HG03175 (cell line): ENCODE measurements around the gene PBLD.
"Not testable (repeated sequence)": the region's sequence is repeated elsewhere in the genome, so short reads cannot be mapped to it uniquely, and the experiment has no call there.

Experiments used
- ATAC-seq: cut with Tn5 transposase; IDR thresholded peaks from one replicate; pipeline ENCODE4 v1.9.1; 2021; ENCODE audit warnings: mild to moderate bottlenecking, moderate library complexity; ENCODE audit not compliant: unreplicated experiment

Gene PBLD

GRCh38 chr10:68284062-68285001, 48.4 kb downstream of the PBLD start:
- ATAC-seq, result no peak

DNA sequence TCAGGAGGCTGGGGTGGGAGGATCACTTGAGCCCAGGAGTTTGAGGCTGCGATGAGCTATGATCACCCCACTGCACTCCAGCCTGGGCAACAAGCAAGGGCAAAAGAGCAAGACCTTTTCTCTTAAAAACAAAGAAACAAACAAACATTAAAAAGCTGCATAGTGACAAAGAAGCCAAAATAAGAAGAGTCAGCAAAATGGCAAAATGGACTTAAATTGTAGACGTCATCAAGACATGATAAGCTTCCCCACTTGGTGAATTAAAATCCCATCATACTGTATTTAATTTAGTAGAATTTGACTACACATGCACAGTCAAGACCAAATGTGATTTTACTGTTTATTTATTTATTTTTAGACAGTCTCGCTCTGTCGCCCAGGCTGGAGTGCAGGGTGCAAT, 52.0 kb downstream of the PBLD start:
- no peak for ATAC-seq

DNA sequence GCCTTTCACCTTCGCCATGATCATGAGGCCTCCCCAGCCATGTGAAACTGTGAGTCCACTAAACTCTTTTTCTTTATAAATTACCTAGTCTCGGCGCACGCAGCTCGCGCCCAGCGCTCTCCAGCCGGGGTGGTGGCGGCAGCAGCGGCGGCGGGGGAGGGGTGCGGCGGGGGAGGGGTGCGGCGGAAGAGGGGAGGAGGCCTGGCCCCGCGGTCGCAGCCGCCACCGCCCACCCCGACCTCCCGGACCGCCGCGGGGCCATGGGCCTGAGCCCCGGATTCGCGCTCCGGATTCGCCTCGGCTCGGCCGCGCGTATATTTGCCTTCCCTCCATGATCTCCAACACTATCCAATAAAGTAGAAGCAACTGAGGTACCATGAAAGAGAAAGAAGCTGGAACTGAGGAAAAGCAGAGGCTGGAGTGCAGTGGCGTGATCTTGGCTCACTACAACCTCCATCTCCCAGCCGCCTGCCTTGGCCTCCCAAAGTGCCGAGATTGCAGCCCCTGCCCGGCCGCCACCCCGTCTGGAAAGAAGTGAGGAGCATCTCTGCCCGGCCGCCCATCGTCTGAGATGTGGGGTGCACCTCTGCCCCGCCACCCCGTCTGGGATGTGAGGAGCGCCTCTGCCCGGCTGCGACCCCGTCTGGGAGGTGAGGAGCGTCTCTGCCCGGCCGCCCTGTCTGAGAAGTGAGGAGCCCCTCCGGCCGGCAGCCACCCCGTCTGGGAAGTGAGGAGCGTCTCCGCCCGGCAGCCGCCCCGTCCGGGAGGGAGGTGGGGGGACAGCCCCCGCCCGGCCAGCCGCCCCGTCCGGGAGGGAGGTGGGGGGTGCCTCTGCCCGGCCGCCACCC, 53.6 kb downstream of the PBLD start:
- ATAC-seq, result not testable (repeated sequence)

- ATAC-seq, result not testable (repeated sequence)
Observed at GRCh38 chr10:68277814-68278213, 54.9 kb downstream of the PBLD start.

- no peak for ATAC-seq
Observed at GRCh38 chr10:68276224-68276623, 56.5 kb downstream of the PBLD start.

DNA sequence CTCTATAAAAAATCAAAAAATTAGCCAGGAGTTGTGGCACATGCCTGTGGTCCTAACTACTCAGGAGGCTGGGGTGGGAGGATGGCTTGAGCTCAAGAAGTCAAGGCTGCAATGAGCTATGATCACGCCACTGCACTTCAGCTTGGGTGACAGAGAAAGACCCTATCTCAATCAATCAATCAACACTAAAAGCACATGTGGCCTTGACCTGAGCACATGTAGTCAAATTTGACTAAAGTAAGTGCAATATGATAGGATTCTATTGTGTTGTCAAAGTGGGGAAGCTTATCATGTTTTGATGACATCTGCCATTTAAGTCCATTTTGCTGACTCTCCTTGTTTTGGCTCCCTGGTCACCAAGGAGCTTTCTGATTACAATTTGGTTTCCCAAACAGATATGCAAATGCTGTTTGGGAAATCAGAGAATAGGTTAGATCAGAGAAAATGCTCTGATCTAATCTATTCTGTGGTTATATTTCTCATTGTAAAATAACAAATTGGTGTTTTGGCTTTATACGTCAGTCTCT, 57.1 kb downstream of the PBLD start:
- ATAC-seq, result no peak

DNA sequence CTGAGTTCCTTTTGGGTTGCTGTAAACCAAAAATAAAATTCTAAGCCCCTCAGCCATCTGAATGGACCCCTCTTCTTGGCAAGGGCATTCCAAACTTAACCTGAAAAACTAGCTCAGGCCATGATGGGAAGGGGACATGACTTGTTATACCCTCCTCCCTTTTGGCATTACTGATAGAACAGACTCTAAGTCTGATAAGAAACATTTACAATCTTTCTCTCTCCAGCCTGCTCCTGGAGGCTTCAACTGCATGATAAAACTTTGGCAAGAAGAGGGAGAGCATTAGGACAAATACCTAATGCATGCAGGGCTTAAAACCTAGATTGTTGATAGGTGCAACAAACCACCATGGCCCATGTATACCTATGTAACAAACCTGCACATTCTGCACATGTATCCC, 59.9 kb downstream of the PBLD start:
- ATAC-seq, result no peak

DNA sequence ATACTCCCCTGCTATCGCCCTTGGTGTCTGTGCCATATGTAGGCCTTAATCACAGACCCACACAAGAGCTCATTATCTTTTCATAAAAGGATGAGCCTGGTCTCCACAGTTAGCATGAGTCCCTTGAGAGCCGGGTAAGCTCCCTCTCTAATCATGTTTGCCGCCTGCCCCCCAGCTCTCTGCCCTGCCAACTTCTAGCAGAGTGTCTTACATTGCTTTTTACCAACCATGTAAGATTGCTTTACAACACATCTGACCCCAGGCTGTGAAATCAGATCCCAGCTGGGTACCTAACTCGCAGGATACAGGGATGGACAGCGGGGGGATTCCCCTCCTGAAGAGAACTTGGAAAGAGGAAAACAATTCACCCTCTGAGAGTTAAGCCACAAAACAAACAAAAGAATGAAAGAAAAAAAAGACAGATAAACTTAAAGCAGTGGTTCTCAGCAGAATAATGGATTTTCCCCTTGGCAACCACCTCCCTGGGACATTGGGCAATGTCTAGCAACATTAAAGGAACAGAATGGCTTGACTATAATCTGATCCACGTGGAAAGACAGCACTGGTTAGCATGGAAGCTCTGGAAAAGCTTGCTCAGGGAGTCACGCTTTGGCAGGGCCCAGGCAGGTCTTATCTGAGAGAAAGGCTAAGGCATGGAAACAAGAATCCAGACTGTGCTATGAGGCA, 61.4 kb downstream of the PBLD start:
- ATAC-seq, result no peak

- no peak for ATAC-seq
Observed at GRCh38 chr10:68269562-68270290, 63.0 kb downstream of the PBLD start.

- no peak for ATAC-seq
Observed at GRCh38 chr10:68261132-68261856, 71.4 kb downstream of the PBLD start.

GRCh38 chr10:68253346-68253745, 79.4 kb downstream of the PBLD start:
- no peak for ATAC-seq

GRCh38 chr10:68251625-68252495, 80.9 kb downstream of the PBLD start:
- no peak for ATAC-seq

- no peak for ATAC-seq
Observed at GRCh38 chr10:68251151-68251550, 81.6 kb downstream of the PBLD start.

GRCh38 chr10:68249297-68249696, 83.4 kb downstream of the PBLD start:
- ATAC-seq, result no peak

DNA sequence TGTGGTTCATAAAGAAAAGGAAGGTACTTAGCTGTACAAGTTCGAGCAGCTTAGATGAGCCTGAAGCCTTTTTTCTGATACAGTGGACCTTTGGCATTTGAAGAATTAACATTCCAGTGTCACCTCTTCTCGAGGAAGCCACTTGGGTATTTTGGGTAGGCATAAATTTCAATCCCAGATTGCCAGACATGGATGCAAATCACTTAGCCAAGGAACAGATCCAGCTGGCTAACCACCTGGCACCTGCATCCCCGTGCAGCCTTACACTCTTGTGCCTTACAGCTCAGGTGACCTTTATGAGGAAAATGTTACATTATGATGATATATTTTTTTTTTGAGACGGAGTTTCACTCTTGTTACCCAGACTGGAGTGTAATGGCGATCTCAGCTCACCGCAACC, 84.8 kb downstream of the PBLD start:
- no peak for ATAC-seq

DNA sequence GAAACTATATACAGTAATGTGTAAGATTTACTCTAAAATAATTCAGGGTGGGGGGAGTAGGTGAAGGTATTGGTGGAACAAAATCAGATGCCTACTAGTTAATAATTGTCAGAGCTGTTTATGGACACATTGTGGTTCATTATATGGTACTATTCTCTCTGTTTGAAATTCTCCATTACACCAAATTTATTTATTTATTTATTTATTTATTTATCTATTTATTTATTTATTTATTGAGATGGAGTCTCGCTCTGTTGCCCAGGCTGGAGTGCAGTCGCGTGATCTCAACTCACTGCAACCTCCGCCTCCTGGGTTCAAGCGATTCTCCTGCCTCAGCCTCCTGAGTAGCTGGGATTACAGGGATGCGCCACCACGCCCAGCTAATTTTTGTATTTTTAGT, 86.3 kb downstream of the PBLD start:
- not testable (repeated sequence) for ATAC-seq

- ATAC-seq, result no peak
Observed at GRCh38 chr10:68242051-68242450, 90.7 kb downstream of the PBLD start.

DNA sequence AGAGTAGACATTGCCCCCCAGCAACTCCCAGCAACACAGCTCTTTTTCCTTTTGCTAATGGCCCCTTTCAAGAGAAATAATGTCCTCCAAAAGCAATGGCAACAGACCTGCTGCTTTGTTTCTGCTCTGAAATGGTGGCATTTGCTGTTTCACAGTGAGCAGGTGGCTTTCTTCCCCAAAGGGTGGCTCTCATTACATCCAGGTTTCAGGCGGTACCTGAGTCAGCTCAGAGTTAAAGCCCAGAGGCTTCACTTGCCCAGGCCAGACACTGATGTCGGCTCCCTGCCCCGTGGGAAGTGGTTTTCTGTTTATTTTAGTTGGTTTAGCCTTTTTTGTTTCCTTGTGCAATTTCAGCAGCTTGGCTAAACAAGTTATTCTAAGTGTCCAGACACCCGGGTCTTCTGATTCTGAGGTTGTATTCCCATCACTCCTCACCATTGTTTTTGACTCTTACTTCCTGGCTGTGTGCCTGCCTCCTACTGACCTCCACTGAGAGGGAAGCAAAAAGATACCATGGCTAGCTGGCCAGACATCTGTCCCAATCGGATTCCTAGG, 93.1 kb downstream of the PBLD start:
- ATAC-seq, result no peak
